Astrocyte of the cerebellum (primary cell): Measurements from ENCODE around the gene FAM174C.

Experiments used
- DNase-seq: peaks from one replicate; pipeline ENCODE4 v3.0.0-alpha.2; 2011; ENCODE audit warnings: low read depth
- H3K4me3 ChIP-seq: 2 replicates; pipeline ENCODE4 v1.5.1; 2011; ENCODE audit warnings: mild to moderate bottlenecking, low read depth, low read length, moderate library complexity
- CTCF ChIP-seq: IDR thresholded peaks from 2 replicates; pipeline ENCODE4 v1.5.1; 2012; ENCODE audit warnings: low read length, low read depth, moderate library complexity, mild to moderate bottlenecking; ENCODE audit errors: missing control alignments
- in situ Hi-C: cut with HindIII; loops from 2 replicates; pipeline ENCODE4 v1.10.0; 2017; ENCODE audit warnings: low sequenced_read_pairs

Gene FAM174C

DNA sequence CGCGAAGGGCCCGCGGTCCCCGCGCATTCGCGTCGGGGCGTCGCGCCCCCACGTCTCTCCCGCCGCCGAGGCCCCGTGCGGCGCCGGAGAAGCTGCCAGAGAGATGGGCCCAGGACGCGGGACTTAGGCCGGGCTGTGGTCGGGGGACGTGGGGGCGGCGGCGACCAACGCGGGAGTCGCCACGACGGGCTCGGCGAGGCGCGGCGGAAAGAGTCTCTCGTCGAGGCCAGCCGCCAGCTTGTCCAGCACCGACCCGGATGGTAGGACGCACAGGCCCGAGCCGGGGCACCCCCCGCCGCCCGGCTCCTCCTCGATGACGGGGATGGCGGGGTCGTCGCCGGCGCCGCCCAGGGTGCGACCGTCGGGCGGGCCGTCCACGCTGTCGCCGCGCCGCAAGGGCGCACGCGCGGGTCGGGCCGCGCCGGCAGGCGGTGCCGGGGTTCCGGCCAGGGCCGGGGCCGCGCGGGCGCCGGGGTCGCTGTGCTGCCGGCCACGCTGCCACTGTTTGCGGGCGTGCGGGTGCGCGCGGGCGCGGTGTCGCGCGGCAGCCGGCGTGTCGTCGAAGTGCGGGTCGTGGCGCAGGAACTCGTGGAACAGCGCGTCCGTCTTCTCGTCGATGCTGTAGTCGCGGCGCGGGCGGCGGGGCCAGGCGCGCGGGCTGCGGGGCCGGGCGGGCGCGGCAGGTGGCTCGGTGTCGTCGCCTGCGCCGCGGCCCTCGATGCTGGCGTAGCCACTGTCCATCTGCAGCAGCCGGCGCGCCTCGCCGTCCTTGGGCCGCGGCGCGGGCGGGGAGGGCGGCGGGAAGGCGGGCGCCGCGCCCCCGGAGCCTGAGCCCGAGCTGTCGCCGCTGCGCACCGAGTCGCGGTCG lies 46.0 kb upstream of the FAM174C start:
- in situ Hi-C loops, result no loop called here
- TF ChIP-seq CTCF, result no peak
- H3K4me3 ChIP-seq, result no peak overlapping the region
- DNase-seq, result no peak

- in situ Hi-C loops, result no loop called here
- H3K4me3 ChIP-seq, result no peak overlapping the region
- TF ChIP-seq CTCF, result no peak
These were observed 45.2 kb upstream of the FAM174C start for GRCh38 chr19:1229924-1230782.

GRCh38 chr19:1230783-1231489 lies 44.4 kb upstream of the FAM174C start:
- H3K4me3 ChIP-seq, result no peak overlapping the region
- TF ChIP-seq CTCF, result no peak
- DNase-seq, result no peak
- in situ Hi-C loops, result no loop called here

More at GRCh38 chr19:1229924-1230782, 45.2 kb upstream of the FAM174C start:
- no peak for DNase-seq

GRCh38 chr19:1231729-1232637 lies 43.3 kb upstream of the FAM174C start:
- no peak for TF ChIP-seq CTCF
- in situ Hi-C loops, result no loop called here
- no peak overlapping the region for H3K4me3 ChIP-seq
- no peak for DNase-seq

- no peak for DNase-seq
- H3K4me3 ChIP-seq, result no peak overlapping the region
- TF ChIP-seq CTCF, result no peak
- in situ Hi-C loops, result no loop called here
These were observed 42.7 kb upstream of the FAM174C start for GRCh38 chr19:1232652-1233072.
